SU-DHL-6 (cell line): ENCODE measurements around the gene USB1.

ENCODE experiments used
- EZH2phosphoT487 ChIP-seq: fragments of 200-600 bp; sonication (generic), shearing (Covaris generic); conservative IDR thresholded peaks from 2 replicates; pipeline ENCODE4 v1.6.1; 2018; ENCODE audit warnings: mild to moderate bottlenecking, antibody characterized with exemption, low read length, moderate library complexity, mixed read lengths
- TF ChIP-seq, protein P1 (sequence below): fragments of 200-600 bp; sonication (generic); IDR thresholded peaks from one replicate; pipeline ENCODE4 v1.5.1; 2017; ENCODE audit warnings: antibody characterized with exemption, mild to moderate bottlenecking, low read length, moderate library complexity; ENCODE audit not compliant: insufficient read depth, poor library complexity, severe bottlenecking

DNA sequence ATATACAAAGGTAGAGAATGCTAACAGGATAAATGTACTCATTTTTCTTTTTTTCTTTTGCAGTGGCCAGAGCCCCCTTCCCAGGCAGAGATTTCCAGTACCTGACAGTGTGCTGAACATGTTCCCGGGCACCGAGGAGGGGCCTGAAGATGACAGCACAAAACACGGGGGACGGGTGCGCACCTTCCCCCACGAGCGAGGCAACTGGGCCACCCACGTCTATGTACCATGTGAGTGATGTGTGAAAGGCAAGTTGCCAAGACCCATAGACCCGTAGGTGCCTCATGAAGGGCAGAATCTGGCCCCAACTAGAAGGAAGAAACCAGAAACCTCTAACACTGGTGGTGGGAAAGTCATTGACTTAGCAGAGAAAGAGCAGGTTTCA, 1.2 kb downstream of the USB1 start:
- TF ChIP-seq, protein P1, sequence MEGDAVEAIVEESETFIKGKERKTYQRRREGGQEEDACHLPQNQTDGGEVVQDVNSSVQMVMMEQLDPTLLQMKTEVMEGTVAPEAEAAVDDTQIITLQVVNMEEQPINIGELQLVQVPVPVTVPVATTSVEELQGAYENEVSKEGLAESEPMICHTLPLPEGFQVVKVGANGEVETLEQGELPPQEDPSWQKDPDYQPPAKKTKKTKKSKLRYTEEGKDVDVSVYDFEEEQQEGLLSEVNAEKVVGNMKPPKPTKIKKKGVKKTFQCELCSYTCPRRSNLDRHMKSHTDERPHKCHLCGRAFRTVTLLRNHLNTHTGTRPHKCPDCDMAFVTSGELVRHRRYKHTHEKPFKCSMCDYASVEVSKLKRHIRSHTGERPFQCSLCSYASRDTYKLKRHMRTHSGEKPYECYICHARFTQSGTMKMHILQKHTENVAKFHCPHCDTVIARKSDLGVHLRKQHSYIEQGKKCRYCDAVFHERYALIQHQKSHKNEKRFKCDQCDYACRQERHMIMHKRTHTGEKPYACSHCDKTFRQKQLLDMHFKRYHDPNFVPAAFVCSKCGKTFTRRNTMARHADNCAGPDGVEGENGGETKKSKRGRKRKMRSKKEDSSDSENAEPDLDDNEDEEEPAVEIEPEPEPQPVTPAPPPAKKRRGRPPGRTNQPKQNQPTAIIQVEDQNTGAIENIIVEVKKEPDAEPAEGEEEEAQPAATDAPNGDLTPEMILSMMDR: no peak
- no peak for TF ChIP-seq EZH2phosphoT487
